OCI-LY1 (cell line): Measurements from ENCODE around the gene BASP1.

Experiments
- H2AFZ ChIP-seq: fragments of 200-600 bp; sonication (generic), shearing (Covaris generic); 2 replicates; pipeline ENCODE4 v1.6.0; 2014; ENCODE audit warnings: antibody characterized with exemption, mild to moderate bottlenecking, low read length
- H3F3A ChIP-seq: fragments of 200-600 bp; sonication (generic), shearing (Covaris generic); 2 replicates; pipeline ENCODE4 v1.6.0; 2014; ENCODE audit warnings: mild to moderate bottlenecking, antibody characterized with exemption, low read length, moderate library complexity; ENCODE audit not compliant: insufficient read depth
- H3K27ac ChIP-seq: fragments of 200-600 bp; sonication (generic); 2 replicates; pipeline ENCODE4 v1.5.1; 2014; ENCODE audit warnings: low read length, mixed run types, mild to moderate bottlenecking, low read depth; ENCODE audit not compliant: poor library complexity, severe bottlenecking
- H3K27me3 ChIP-seq: fragments of 200-600 bp; sonication (generic); 2 replicates; pipeline ENCODE4 v1.6.0; 2014; ENCODE audit warnings: antibody characterized with exemption, mild to moderate bottlenecking, low read length, moderate library complexity; ENCODE audit not compliant: insufficient read depth
- H3K36me3 ChIP-seq: fragments of 200-600 bp; sonication (generic); 2 replicates; pipeline ENCODE4 v1.6.1; 2014; ENCODE audit warnings: mild to moderate bottlenecking, antibody characterized with exemption, low read length, moderate library complexity, mixed read lengths; ENCODE audit not compliant: insufficient read depth
- H3K4me1 ChIP-seq: fragments of 200-600 bp; sonication (generic); 2 replicates; pipeline ENCODE4 v1.5.1; 2014; ENCODE audit warnings: mild to moderate bottlenecking, low read length, moderate library complexity; ENCODE audit not compliant: insufficient read depth, severe bottlenecking
- H3K4me2 ChIP-seq: fragments of 200-600 bp; sonication (generic), shearing (Covaris generic); 2 replicates; pipeline ENCODE4 v1.6.1; 2014; ENCODE audit warnings: low read length
- H3K4me3 ChIP-seq: fragments of 200-600 bp; sonication (generic); 2 replicates; pipeline ENCODE4 v1.5.1; 2014; ENCODE audit warnings: low read length, low read depth, mild to moderate bottlenecking, mixed read lengths; ENCODE audit not compliant: poor library complexity, severe bottlenecking
- H3K79me2 ChIP-seq: fragments of 200-600 bp; shearing (Covaris generic); 2 replicates; pipeline ENCODE4 v1.6.1; 2016; ENCODE audit warnings: mixed run types, low read length, mixed read lengths; ENCODE audit not compliant: insufficient read depth
- H3K9ac ChIP-seq: fragments of 200-600 bp; sonication (generic), shearing (Covaris generic); 2 replicates; pipeline ENCODE4 v1.6.1; 2014; ENCODE audit warnings: mild to moderate bottlenecking, low read length, mixed read lengths
- H3K9me2 ChIP-seq: fragments of 200-600 bp; sonication (generic), shearing (Covaris generic); 2 replicates; pipeline ENCODE4 v1.6.1; 2014; ENCODE audit warnings: low read depth, mild to moderate bottlenecking, low read length, mixed read lengths
- H3K9me3 ChIP-seq: fragments of 200-600 bp; shearing (Covaris generic); 2 replicates; pipeline ENCODE4 v1.6.1; 2014; ENCODE audit warnings: low read length, mixed read lengths
- H4K20me1 ChIP-seq: fragments of 200-600 bp; sonication (generic), shearing (Covaris generic); 2 replicates; pipeline ENCODE4 v1.6.0; 2016; ENCODE audit warnings: mild to moderate bottlenecking, low read length; ENCODE audit not compliant: insufficient read depth
- CTCF ChIP-seq: fragments of 200-600 bp; sonication (generic), shearing (Covaris generic); IDR thresholded peaks from 2 replicates; pipeline ENCODE4 v1.5.1; 2017; ENCODE audit warnings: mild to moderate bottlenecking, antibody characterized with exemption, low read length, moderate library complexity, mixed read lengths
- EZH2 ChIP-seq: fragments of 200-600 bp; sonication (generic), shearing (Covaris generic); IDR thresholded peaks from 2 replicates; pipeline ENCODE4 v1.8.0; 2017; ENCODE audit warnings: borderline replicate concordance, mixed run types, mild to moderate bottlenecking, antibody characterized with exemption, low read length, moderate library complexity, mixed read lengths

Gene BASP1

GRCh38 chr5:17174965-17175364 is 42.5 kb upstream of the BASP1 start:
- no peaks in the 10 kb centered on the region for H4K20me1 ChIP-seq
- no peak overlapping the region for H3K4me2 ChIP-seq
- H3F3A ChIP-seq = no peaks in the 10 kb centered on the region
- no peak overlapping the region for H2AFZ ChIP-seq
- no peaks in the 10 kb centered on the region for H3K4me1 ChIP-seq
- H3K27me3 ChIP-seq = no peaks in the 10 kb centered on the region
- no peaks in the 10 kb centered on the region for H3K9me3 ChIP-seq
- no peak overlapping the region for H3K4me3 ChIP-seq
- no peak overlapping the region for H3K9ac ChIP-seq
- H3K36me3 ChIP-seq = no peaks in the 10 kb centered on the region
- H3K27ac ChIP-seq = no peak overlapping the region
- H3K9me2 ChIP-seq = no peaks in the 10 kb centered on the region
- H3K79me2 ChIP-seq = no peaks in the 10 kb centered on the region
- TF ChIP-seq EZH2 = no peak
- TF ChIP-seq CTCF = no peak

GRCh38 chr5:17177501-17178372 is 39.7 kb upstream of the BASP1 start:
- H3K9ac ChIP-seq = no peak overlapping the region
- H3K27me3 ChIP-seq = no peaks in the 10 kb centered on the region
- H3K9me3 ChIP-seq = no peaks in the 10 kb centered on the region
- H3K4me3 ChIP-seq = no peak overlapping the region
- no peak overlapping the region for H3K27ac ChIP-seq
- no peak overlapping the region for H3K4me2 ChIP-seq
- H3F3A ChIP-seq = no peaks in the 10 kb centered on the region
- no peaks in the 10 kb centered on the region for H3K36me3 ChIP-seq
- H3K9me2 ChIP-seq = no peaks in the 10 kb centered on the region
- no peaks in the 10 kb centered on the region for H4K20me1 ChIP-seq
- H3K4me1 ChIP-seq = no peaks in the 10 kb centered on the region
- no peak overlapping the region for H2AFZ ChIP-seq
- no peaks in the 10 kb centered on the region for H3K79me2 ChIP-seq
- TF ChIP-seq EZH2 = no peak
- no peak for TF ChIP-seq CTCF

DNA sequence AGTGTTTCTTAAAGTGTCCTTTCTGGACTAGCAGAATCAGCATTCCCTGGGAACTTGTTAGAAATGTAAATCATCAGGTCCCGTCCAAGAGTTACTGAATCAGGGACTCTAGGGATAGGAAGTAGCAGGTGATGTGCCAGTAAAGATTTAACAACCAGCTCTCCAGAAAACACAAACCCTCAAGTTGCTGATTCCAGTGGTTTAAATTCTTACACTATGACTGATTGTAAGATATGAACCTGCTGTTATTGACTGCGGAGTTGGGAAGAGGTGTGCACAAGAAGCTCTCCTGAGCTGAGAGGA is 39.1 kb upstream of the BASP1 start:
- no peaks in the 10 kb centered on the region for H3K36me3 ChIP-seq
- H3K4me2 ChIP-seq = no peak overlapping the region
- no peaks in the 10 kb centered on the region for H3K4me1 ChIP-seq
- no peaks in the 10 kb centered on the region for H3K9me2 ChIP-seq
- no peak overlapping the region for H3K9ac ChIP-seq
- no peaks in the 10 kb centered on the region for H3F3A ChIP-seq
- no peaks in the 10 kb centered on the region for H3K9me3 ChIP-seq
- TF ChIP-seq CTCF (no peak), EZH2 (no peak)
- no peaks in the 10 kb centered on the region for H3K79me2 ChIP-seq
- H2AFZ ChIP-seq = no peak overlapping the region
- no peak overlapping the region for H3K4me3 ChIP-seq
- H3K27me3 ChIP-seq = no peaks in the 10 kb centered on the region
- H3K27ac ChIP-seq = no peak overlapping the region
- H4K20me1 ChIP-seq = no peaks in the 10 kb centered on the region
